HCT116 (cell line): ENCODE measurements around the gene VSTM2L.

Experiments
- CTCF ChIP-seq, 3 experiments: fragments of 200-600 bp in 1 of 3; sonication (generic) in 1 of 3; IDR thresholded peaks in 2 of 3; conservative IDR thresholded peaks in 1 of 3; 2 replicates each; pipeline ENCODE4 v1.5.1; 2012 to 2017; ENCODE audit warnings: low read depth in 2 of 3, low read length in 2 of 3, antibody characterized with exemption in 1 of 3, borderline replicate concordance in 1 of 3, control low read depth in 1 of 3, mild to moderate bottlenecking in 1 of 3, mixed read lengths in 1 of 3, mixed run types in 1 of 3, moderate library complexity in 1 of 3; ENCODE audit not compliant: insufficient read depth in 1 of 3
- MAX ChIP-seq: IDR thresholded peaks from 2 replicates; pipeline ENCODE4 v1.6.1; 2012
- POLR2A ChIP-seq: IDR thresholded peaks from 2 replicates; pipeline ENCODE4 v1.7.0; 2011; ENCODE audit warnings: borderline replicate concordance; ENCODE audit not compliant: insufficient read depth, insufficient read length; ENCODE audit errors: extremely low read depth
- POLR2AphosphoS5 ChIP-seq: IDR thresholded peaks from 2 replicates; pipeline ENCODE4 v1.6.1; 2011; ENCODE audit warnings: mild to moderate bottlenecking, low read depth, low read length, moderate library complexity
- RAD21 ChIP-seq: IDR thresholded peaks from 2 replicates; pipeline ENCODE4 v1.6.1; 2012; ENCODE audit warnings: low read depth, mild to moderate bottlenecking
- REST ChIP-seq: IDR thresholded peaks from 2 replicates; pipeline ENCODE4 v1.6.1; 2012; ENCODE audit warnings: low read depth
- SIN3A ChIP-seq: IDR thresholded peaks from 2 replicates; pipeline ENCODE4 v1.6.1; 2012; ENCODE audit warnings: low read depth
- TCF7L2 ChIP-seq: IDR thresholded peaks from 2 replicates; pipeline ENCODE4 v1.7.0; 2011; ENCODE audit warnings: borderline replicate concordance, inconsistent platforms; ENCODE audit not compliant: insufficient read depth, insufficient read length; ENCODE audit errors: extremely low read depth
- ZBTB33 ChIP-seq: IDR thresholded peaks from 2 replicates; pipeline ENCODE4 v1.6.1; 2011; ENCODE audit warnings: mild to moderate bottlenecking, low read length, moderate library complexity; ENCODE audit not compliant: insufficient replicate concordance; ENCODE audit errors: extremely low read depth
- ZNF274 ChIP-seq: fragments of 200-500 bp; sonication (Bioruptor generic); IDR thresholded peaks from 2 replicates; pipeline ENCODE4 v1.6.1; 2014; ENCODE audit warnings: mild to moderate bottlenecking, low read depth, low read length, inconsistent platforms

GRCh38 chr20:37936451-37936850 lies 33.5 kb downstream of the VSTM2L start:
- TF ChIP-seq MAX (no peak), CTCF (IDR thresholded peaks at IDR 0.05 in 2 of 3, conservative IDR thresholded peaks at IDR 0.05 in 1 of 3; ENCODE audit: borderline replicate concordance in 1 of 3, insufficient read depth in 1 of 3, low read depth in 2 of 3, low read length in 2 of 3) (no peak), ZBTB33 (no peak), POLR2AphosphoS5 (no peak), RAD21 (no peak), POLR2A (no peak), ZNF274 (no peak), TCF7L2 (no peak), REST (no peak), SIN3A (no peak)
